HG03139 (cell line): ENCODE measurements around the gene UBR3.
"Not testable (repeated sequence)": the region's sequence is repeated elsewhere in the genome, so short reads cannot be mapped to it uniquely, and the experiment has no call there.

Experiments used
- ATAC-seq: cut with Tn5 transposase; IDR thresholded peaks from one replicate; pipeline ENCODE4 v1.9.1; 2021; ENCODE audit not compliant: unreplicated experiment

Gene UBR3

DNA sequence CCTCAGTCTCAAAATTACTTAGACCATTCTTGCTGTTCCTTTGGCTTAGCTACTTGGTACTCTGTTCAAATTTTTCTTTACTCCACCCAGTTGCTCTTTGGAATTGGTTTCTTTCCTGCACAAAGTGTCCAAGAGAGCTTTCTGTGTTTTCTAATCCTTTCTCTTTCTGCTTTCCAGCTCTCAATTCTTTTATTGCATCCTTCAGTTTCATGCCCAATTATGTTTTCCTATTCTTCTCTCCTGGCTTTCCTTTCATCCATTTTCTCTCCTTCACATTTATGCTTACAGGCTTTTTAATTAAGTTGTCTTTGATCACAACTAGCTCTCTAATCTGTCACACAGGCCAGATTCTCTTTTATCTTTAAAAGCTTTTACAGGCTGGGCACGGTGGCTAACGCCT, 38.2 kb downstream of the UBR3 start:
- ATAC-seq, result no peak

- ATAC-seq, result not testable (repeated sequence)
These were observed 39.0 kb downstream of the UBR3 start for GRCh38 chr2:169866230-169866629.

DNA sequence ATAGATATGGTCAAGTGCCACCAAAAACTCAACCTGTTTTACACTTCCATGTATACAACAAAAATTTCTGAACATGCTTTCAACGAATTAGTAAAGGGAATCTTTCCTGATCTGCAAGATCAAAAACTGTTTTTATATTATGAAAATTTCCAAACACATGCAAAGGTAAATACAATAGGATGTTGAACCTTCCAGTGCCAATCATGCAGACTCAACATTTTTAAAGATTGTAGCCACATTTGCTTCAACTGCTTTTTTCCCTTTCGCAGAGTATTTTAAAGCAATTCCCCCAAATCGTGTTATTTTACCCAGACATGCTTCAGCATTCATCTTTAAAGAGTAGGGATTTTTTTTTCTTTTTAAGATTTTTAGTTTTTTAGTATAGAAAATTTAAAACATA, 40.3 kb downstream of the UBR3 start:
- ATAC-seq, result no peak

DNA sequence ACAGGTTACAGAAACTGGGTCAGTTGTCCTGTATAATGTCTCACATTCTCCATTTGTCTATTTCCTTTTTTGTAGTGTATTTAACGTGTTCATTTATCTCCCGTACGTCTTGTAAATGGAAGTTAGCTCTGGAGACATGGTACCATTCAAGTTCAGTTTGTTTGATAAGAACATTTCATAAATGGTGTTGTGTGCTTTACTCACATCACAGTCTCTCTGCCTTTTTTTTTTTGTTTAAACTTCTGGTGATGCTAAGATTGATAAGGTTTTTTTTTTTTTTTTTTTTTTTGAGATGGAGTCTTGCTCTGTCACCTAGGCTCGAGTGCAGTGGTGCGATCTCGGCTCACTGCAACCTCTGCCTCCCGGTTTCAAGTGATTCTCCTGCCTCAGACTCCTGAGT, 41.7 kb downstream of the UBR3 start:
- ATAC-seq, result no peak

GRCh38 chr2:169871369-169871768, 44.1 kb downstream of the UBR3 start:
- ATAC-seq, result not testable (repeated sequence)

GRCh38 chr2:169871994-169872393, 44.7 kb downstream of the UBR3 start:
- ATAC-seq, result no peak

- no peak for ATAC-seq
These were observed 50.1 kb downstream of the UBR3 start for GRCh38 chr2:169877398-169877797.

DNA sequence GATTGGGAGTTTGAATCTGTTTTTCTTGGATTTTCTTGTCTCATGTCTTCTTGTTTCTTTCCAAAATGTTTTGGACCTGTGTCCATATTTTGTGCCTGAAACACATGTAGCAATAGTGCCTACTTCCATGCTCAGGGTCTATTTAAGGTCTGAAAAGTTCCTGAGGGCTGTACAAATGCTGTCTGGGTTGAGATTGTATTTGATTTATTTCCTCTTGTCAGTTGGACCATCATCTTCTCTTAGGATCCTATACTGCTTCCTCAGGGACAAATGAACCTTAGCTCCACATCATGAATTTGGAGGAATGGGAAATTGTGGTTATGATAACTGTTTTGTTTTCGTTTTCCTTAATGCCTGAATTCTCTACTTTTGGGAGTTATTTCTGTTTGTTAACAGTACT, 59.9 kb downstream of the UBR3 start:
- no peak for ATAC-seq

- ATAC-seq, result no peak
These were observed 64.5 kb downstream of the UBR3 start for GRCh38 chr2:169891593-169892298.

DNA sequence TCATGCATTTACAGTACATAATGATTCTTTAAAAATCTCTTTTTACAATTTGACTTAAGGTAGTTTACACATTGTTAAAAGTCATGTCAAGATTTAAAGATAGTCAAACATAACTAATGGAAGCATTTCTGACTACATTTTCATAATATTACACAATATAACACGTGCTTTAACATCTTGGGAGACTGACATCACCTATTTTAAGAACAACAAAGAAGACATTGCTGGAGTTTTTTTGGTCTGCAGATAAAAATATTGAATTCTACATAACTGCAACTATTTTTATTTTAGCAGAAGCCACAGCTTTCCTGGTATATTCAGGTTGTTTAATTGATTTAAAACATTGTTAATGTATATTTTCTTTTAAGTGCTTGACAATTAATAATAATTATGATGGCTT, 65.7 kb downstream of the UBR3 start:
- ATAC-seq, result no peak

- ATAC-seq, result no peak
These were observed 68.2 kb downstream of the UBR3 start for GRCh38 chr2:169895294-169895985.

- ATAC-seq, result no peak
These were observed 70.6 kb downstream of the UBR3 start for GRCh38 chr2:169897834-169898233.

GRCh38 chr2:169900103-169900502, 72.8 kb downstream of the UBR3 start:
- not testable (repeated sequence) for ATAC-seq

GRCh38 chr2:169900686-169901085, 73.4 kb downstream of the UBR3 start:
- no peak for ATAC-seq

DNA sequence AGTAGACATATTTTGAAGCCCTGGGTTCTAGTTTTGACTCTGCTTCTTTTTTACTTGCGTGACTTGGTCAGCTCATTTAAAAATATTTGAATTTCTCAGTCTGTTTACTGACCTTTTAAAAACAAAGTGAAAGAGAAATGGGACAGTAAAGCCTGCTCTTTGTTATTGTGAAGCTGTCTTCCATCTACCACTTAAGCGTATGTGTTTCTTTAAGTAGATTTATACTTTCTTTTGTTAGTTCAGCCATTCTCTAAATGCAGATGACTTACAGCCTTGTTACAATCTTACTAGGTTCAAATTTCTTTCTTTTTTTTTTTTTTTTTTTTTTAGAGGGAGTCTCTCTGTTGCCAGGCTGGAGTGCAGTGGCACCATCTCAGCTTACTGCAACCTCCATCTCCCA, 79.5 kb downstream of the UBR3 start:
- ATAC-seq, result no peak

GRCh38 chr2:169909376-169909775, 82.1 kb downstream of the UBR3 start:
- ATAC-seq, result no peak

DNA sequence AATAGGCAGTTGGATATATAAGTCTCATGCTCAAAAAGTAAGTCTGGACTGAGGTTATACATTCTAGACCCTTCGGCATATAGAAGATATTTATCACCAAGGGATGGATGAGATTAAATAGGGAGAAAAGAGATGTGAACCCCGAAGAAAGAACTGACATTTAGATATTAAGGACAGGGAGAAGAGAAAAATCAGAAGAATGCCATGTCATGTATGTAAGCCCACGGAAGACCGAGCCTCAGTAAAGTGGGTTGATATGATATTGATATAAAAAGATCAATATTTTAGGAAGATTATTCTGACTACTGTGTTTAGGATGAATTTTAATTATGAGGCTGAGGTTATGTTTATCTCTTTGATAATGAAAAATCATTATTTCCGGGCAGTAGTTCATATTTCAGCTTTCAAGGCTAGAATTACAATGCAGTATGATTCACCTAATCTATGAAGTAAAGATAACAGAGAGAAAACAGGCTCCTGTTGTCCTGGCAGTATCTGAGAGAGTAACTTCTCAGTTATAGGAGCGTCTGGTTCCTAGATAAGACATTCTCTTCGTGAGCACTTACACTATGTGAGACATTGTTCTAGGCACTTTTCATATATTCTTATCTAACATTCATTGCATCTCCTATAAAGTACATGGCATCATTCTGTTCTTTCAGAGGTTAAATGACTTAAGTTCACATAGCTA, 83.0 kb downstream of the UBR3 start:
- ATAC-seq, result no peak

DNA sequence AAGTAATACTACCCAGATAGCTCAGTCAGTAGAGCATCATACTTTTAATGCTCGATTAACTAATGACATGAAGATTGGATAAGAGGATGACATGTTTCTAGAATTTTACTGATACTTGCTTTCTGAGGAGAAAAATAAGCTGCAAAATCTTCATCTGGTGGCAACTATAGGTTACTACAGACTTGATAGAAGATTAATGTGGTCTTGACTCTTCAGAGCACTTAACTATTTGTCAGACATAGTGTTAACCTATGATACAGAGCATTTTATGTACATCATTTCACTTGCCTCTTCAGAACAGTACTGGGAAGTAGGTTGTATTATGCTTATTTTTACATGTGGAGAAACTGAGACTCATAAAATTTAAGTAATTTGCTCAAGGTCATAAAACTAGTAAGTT, 83.9 kb downstream of the UBR3 start:
- no peak for ATAC-seq

GRCh38 chr2:169916623-169917022, 89.4 kb downstream of the UBR3 start:
- ATAC-seq, result no peak

GRCh38 chr2:169923977-169924376, 96.7 kb downstream of the UBR3 start:
- ATAC-seq, result no peak

GRCh38 chr2:169925968-169926367, 98.7 kb downstream of the UBR3 start:
- no peak for ATAC-seq

DNA sequence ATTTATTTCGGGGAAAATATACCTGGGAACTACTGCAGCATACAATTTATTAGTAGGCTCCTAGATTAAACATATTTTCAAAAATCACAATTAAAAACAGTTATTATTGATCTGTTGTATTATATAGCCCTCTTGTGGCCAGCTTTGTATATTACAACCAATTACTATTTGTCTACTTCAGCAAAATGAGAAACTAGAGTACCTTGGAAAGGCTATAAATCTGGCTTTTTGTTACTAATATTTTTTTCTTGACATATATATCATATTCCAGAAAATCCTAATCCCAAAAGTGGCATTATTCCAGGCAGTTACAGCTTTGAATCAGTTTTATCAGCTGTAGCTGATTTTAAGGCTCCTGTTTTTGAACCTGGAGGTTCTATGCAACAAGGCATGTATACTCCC, 101.2 kb downstream of the UBR3 start:
- no peak for ATAC-seq
